Left cardiac atrium (tissue), 4 donors: ENCODE data around the gene EIF2AK3. TPM values are rescaled to one million over a fixed set of nuclear protein-coding genes. Genes with fewer than 3 reads are reported as not detected.

Experiments
- ATAC-seq, 2 donors: fragments of 200-7000 bp; cut with Tn5 transposase; one replicate each; pipeline ENCODE4 v1.9.1; 2020; ENCODE audit warnings: mild to moderate bottlenecking in 2 of 2, moderate library complexity in 2 of 2
- DNase-seq: peaks from one replicate; pipeline ENCODE4 v3.0.0-alpha.2; 2020
- intact Hi-C, 2 donors: fragments of 100-400 bp; cut with DNase I; formaldehyde crosslinking; loops; one replicate each; pipeline versions ENCODE4 v1.14.1 to v1.15.1; 2022 to 2023
- total RNA-seq, 2 donors: library from RNA; stranded (reverse); fragmentation: NEBNext Ultra II Directional; extraction: Animal tissue kit (Norgen Biotek cat#: 25700); gene quantifications; one replicate each; pipeline ENCODE4 v1.2.1, GENCODE V29; 2021
- donor health status: DM: no; HTN: yes; CAD: no.
- donor health status: DM: no; HTN: yes; CAD: no; lungs with severe emphysema.
- donor health status: DM: yes; HTN: yes; CAD: no.
- donor health status: Dilated cardiomyopathy.

EIF2AK3 gene
- total RNA-seq, 2 donors from 2014 or later, result 7.9 to 13.6 TPM

GRCh38 chr2:88603146-88603545 is 24.1 kb downstream of the EIF2AK3 start:
- DNase-seq (no peak), ATAC-seq (peak in 1 of 2 donors; percentile 27)
- intact Hi-C loops, result no loop called here

- DNase-seq (no peak), ATAC-seq (no peak)
- intact Hi-C loops, result no loop called here
These were observed 25.2 kb downstream of the EIF2AK3 start for GRCh38 chr2:88602022-88602421.

DNA sequence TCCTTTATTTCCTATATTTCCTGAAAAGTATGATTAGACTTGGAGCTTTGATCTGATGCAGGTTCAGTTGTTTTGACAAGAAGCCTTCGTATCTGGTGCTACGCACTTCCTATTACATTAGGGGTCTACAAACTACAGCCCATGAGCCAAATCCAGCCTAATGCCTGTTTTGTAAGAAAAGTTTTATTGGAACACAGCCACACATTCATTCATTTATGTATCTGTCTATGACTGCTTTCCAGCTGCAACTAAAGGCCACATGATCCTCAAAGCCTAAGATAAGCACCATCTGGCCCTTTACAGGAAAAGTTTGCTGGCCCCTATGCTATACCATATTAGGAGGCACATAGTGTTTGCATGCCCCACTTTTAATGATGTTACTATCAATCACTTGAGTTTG is 26.0 kb downstream of the EIF2AK3 start:
- intact Hi-C loops, result no loop called here
- peak; percentile 10 to 53 for ATAC-seq
- no peak for DNase-seq

DNA sequence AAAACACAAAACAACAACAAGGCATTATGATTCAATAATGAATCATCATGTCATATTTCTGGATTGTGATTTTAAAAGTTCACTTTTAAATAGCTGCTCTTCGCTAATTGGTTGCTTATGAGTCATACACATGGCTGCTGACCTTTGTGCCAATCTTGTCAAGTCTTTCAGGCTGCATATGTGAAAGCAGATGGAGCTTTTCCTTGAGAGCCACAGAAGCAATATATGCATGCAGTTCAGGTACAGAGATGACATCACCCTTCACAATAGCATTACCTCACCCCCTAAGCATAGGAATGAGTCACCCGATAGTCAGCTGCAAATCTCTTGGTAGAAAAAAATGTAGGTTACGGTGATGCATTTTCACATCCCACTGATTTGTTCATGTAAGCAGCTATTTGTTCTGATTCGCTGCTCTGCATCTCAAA is 27.2 kb downstream of the EIF2AK3 start:
- DNase-seq, result no peak
- ATAC-seq, result peak; percentile 77 to 94
- intact Hi-C loops, result no loop called here

DNA sequence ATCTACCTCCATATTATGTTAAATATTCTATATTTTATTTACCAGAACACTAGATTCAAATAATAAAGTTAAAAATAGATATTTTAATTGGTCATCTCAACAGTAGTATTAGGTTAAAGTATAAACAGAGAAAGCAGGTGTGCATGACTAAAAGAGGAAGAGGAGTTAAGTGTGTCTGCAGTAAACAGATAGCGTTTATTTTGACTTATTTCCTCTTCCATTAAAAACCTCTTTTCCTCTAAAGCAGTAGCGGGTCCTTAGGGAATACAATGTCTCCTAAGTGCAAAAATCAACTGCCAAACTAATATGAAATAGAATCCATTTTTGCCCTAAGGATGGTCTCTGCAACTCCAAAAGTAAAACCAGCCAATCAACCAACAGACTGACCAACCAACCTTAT is 27.7 kb downstream of the EIF2AK3 start:
- ATAC-seq, result no peak
- intact Hi-C loops, result no loop called here
- DNase-seq, result no peak

- intact Hi-C loops, result no loop called here
- no peak for ATAC-seq
- no peak for DNase-seq
These were observed 30.1 kb downstream of the EIF2AK3 start for GRCh38 chr2:88597168-88597567.

- no peak for DNase-seq
- no peak for ATAC-seq
- intact Hi-C loops, result no loop called here
These were observed 31.0 kb downstream of the EIF2AK3 start for GRCh38 chr2:88596141-88596830.

GRCh38 chr2:88591698-88592097 is 35.6 kb downstream of the EIF2AK3 start:
- intact Hi-C loops, result loop anchor here (1.0 to 5.0 kb wide), 2 partner anchors 78 to 81 kb away; no protein-coding TSS in a partner anchor
- ATAC-seq (no peak), DNase-seq (no peak)

- DNase-seq (no peak), ATAC-seq (peak; percentile 74 to 76)
- intact Hi-C loops, result loop anchor here (1.0 to 5.0 kb wide), 2 partner anchors 78 to 81 kb away; no protein-coding TSS in a partner anchor
These were observed 36.2 kb downstream of the EIF2AK3 start for GRCh38 chr2:88590998-88591613.

DNA sequence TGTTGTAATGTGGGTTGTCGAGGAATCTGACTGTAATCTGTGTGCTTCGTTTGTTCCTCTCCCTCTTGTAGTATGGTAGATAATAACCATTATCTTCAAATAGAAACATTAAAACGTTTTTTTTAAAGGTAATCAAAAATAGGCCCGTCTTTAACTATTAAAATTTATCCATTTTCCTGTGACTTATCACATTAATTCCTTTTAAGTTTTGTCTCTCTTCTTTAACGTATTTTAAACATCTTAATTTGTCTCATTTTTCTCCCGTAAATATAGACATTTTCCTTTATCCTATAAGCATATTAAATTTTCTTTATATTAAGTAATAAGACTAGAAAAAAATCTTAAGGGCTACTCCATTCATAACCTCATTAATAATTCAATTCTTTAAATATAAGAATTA is 41.3 kb downstream of the EIF2AK3 start:
- DNase-seq (no peak), ATAC-seq (no peak)
- intact Hi-C loops, result no loop called here

DNA sequence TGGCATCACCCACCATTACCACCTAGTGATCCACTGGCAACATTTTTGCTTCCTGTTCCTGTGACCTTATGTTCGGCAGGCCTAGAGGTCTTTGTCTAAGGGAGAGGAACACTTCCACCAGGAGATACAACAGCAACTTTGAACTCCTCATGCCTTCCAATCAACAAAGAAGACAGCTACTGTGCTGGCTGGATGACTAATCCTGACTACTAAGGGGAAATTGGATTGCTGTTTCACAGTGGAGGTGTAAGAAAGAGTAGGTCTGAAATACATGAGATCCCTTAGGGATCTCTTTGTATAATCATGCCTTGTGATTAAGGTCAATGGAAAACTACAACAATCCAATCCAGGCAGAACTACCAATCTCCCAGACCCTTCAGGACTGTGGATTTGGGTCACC is 45.2 kb downstream of the EIF2AK3 start:
- no peak for ATAC-seq
- intact Hi-C loops, result no loop called here

DNA sequence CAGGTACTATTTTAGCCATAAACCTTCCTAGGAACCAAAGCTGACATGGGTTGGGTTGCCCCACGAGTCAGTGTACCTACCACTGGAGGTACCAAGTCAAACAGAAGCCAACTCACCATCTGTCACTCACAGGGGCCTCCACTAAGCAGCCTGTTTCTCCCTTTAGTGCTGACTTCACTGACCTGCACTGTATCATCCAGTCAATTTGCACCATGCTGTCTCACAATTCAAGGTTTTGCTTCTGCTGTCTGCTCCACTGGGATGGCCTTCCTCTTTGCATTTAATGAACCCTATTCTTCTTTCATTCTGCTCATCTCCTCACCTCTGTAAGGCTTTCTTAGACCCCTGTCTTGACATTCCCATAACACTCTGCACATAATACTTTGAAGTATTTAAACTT is 47.2 kb downstream of the EIF2AK3 start:
- no peak for ATAC-seq
- intact Hi-C loops, result no loop called here
- no peak for DNase-seq

More for the DNA sequence above, 45.2 kb downstream of the EIF2AK3 start:
- no peak for DNase-seq

DNA sequence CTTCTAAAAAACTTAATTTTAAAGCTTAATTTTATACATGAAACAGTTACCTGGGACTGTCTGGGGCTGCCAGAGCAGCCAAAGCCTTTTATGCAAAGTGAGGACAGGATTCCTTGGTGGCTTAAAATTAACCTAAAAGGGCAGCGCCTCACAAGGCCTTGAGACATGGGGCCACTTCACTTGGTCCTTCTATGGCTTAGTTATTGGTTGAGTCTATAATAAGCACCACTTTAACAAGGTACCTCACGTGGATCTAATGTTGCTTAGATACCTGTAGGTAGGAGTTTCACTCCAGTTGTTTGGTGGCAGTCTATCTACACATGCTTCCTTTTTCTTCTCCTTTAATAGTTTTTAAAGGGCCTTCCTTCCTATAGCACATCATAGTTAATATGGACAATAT is 51.6 kb downstream of the EIF2AK3 start:
- ATAC-seq (no peak), DNase-seq (no peak)
- intact Hi-C loops, result no loop called here

DNA sequence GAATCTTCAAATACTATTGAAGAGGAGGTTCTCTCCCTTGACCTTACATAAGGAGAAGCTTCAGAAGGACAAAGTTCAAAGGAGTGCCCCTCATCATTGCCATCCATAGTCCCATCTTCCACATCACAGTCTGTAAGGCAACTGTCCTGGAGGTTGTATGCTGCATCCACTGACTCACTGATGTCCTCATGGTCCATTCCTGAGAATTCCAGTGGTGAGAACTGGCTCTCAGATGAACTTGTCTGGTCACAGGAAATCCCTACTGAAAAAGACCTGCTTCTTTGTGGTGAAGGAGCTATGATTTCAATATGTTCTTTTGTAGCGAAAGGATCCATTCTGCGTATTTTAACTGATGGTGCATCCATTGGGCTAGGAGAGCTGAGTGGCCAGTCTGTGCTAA is 52.2 kb downstream of the EIF2AK3 start:
- intact Hi-C loops, result no loop called here
- ATAC-seq, result no peak
- no peak for DNase-seq

GRCh38 chr2:88574445-88574844 is 52.8 kb downstream of the EIF2AK3 start:
- intact Hi-C loops, result no loop called here
- DNase-seq (no peak), ATAC-seq (no peak)

DNA sequence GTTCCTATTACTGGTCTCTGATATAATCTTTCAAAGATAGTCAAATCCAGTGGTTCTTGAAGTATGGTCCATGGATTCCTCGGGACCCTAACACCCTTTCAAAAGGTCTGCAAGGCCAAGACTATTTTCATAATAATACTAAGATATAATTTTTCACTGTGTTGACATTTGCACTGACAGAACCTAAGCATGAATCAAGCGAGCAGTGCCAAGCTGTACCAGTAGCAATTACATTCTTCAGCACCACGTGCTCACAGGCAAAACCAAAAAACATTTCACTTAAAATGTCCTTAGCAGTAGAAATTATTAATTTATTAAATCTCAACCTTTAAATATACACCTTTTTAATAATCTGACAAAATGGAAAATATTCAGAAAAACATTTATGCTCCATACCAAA is 59.1 kb downstream of the EIF2AK3 start:
- ATAC-seq (peak in 1 of 2 donors; percentile 59), DNase-seq (no peak)
- intact Hi-C loops, result no loop called here

GRCh38 chr2:88564402-88564801 is 62.9 kb downstream of the EIF2AK3 start:
- ATAC-seq (no peak), DNase-seq (no peak)
- intact Hi-C loops, result no loop called here

- ATAC-seq, result no peak
These were observed 64.1 kb downstream of the EIF2AK3 start for GRCh38 chr2:88563129-88563528.

GRCh38 chr2:88561646-88562388 is 65.4 kb downstream of the EIF2AK3 start:
- intact Hi-C loops, result no loop called here
- DNase-seq, result no peak
- no peak for ATAC-seq

More at GRCh38 chr2:88563129-88563528, 64.1 kb downstream of the EIF2AK3 start:
- intact Hi-C loops, result no loop called here
- DNase-seq, result no peak

DNA sequence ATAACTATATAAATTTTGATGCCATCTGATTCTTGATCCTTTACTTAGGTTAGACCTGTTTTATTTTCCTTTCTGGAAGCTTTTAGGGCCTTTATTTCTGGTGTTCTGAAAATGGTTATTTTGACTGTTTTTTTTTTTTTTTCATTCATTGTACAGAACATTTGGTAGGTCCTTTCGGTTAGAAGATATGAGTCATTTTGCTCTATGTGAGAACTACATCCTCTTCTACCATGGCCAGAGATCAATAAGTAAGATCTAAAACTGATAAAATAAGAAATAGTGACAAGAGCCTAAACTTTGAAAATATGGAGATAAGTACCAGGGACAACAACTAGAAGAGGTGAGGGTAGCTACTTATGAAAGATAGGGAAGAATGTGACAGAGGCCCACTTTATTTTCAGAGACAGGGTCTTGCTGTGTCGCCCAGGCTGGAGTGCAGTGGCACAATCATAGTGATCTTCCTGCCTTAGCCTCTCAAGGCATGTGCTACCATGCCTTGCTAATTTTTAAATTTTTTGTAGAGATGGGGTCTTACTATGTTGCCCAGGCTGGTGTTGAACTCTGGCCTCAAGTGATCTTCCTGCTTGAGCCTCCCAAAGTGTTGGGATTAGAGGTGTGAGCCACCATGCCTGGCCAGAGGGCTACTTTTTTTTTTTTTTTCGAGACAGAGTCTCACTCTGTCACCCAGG is 66.5 kb downstream of the EIF2AK3 start:
- DNase-seq (no peak), ATAC-seq (no peak)
- intact Hi-C loops, result no loop called here
